Upper lobe of left lung (tissue), 4 donors: ENCODE measurements around the gene PAMR1.

ENCODE experiments used
- POLR2AphosphoS5 ChIP-seq, 2 donors: sonication (generic); formaldehyde crosslinking; IDR thresholded peaks; one replicate each; pipeline ENCODE4 v1.5.1; 2017; ENCODE audit warnings: antibody characterized with exemption in 2 of 2
- TF ChIP-seq, protein P1 (sequence below), 6 experiments: fragments of 450-650 bp in 4 of 6; fragments of 200-600 bp in 2 of 6; sonication (generic) in 2 of 6; IDR thresholded peaks; one replicate each; pipeline ENCODE4 v1.5.1; 2016 to 2019; ENCODE audit warnings: antibody characterized with exemption in 6 of 6

DNA sequence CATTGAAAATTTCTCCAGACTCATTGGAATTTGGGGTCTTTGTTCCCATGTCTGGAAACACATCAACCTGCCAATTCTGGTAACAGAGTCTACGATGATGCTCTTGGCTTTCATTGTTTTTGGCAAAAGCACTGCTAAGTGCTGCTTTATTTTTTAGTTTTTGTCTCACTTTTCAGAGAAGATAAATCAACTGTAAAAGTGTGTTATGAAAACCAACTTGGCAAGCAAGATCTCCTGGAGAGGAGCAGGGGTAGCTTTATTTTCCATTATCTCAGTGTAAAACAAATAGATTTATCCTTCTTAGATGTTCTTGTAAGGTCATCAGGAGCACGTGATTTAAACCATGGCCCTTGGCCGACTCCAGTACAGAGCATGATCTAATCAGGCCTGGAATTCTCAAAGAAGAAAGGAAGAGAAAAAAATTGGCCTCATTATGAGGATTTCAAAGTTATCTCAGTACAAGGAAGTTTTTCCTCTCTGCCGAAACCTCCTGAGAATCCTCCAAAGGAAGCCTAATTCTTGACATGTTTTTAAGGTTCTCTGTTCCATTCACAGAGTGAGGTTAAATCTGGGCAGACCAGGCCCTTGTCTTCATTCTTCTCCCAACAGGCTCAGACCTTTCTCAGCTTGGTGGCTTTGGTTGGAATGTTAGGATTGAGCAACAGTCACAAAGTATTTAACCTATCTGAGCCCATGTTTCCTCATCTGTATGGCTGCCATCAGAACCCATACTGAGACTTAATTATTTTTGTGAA, 16.4 kb upstream of the PAMR1 start:
- TF ChIP-seq, protein P1, sequence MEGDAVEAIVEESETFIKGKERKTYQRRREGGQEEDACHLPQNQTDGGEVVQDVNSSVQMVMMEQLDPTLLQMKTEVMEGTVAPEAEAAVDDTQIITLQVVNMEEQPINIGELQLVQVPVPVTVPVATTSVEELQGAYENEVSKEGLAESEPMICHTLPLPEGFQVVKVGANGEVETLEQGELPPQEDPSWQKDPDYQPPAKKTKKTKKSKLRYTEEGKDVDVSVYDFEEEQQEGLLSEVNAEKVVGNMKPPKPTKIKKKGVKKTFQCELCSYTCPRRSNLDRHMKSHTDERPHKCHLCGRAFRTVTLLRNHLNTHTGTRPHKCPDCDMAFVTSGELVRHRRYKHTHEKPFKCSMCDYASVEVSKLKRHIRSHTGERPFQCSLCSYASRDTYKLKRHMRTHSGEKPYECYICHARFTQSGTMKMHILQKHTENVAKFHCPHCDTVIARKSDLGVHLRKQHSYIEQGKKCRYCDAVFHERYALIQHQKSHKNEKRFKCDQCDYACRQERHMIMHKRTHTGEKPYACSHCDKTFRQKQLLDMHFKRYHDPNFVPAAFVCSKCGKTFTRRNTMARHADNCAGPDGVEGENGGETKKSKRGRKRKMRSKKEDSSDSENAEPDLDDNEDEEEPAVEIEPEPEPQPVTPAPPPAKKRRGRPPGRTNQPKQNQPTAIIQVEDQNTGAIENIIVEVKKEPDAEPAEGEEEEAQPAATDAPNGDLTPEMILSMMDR (IDR thresholded peaks at IDR 0.05), result no peak
- TF ChIP-seq POLR2AphosphoS5 (IDR thresholded peaks at IDR 0.05), result no peak
